GM21447 (cell line): ENCODE data around the gene PDSS2.
"Not testable (repeated sequence)": the region's sequence is repeated elsewhere in the genome, so short reads cannot be mapped to it uniquely, and the experiment has no call there.

Experiments
- ATAC-seq: cut with Tn5 transposase; IDR thresholded peaks from one replicate; pipeline ENCODE4 v1.9.1; 2021; ENCODE audit not compliant: unreplicated experiment

PDSS2 gene

GRCh38 chr6:107230448-107230847 lies 228.9 kb downstream of the PDSS2 start:
- ATAC-seq = no peak

GRCh38 chr6:107230024-107230423 lies 229.3 kb downstream of the PDSS2 start:
- ATAC-seq = no peak

- ATAC-seq = no peak
These were observed 230.6 kb downstream of the PDSS2 start for GRCh38 chr6:107228754-107229153.

GRCh38 chr6:107221519-107221918 lies 237.8 kb downstream of the PDSS2 start:
- no peak for ATAC-seq

- no peak for ATAC-seq
These were observed 239.5 kb downstream of the PDSS2 start for GRCh38 chr6:107219851-107220250.

- ATAC-seq = no peak
These were observed 241.2 kb downstream of the PDSS2 start for GRCh38 chr6:107218142-107218541.

GRCh38 chr6:107217248-107217647 lies 242.1 kb downstream of the PDSS2 start:
- no peak for ATAC-seq

- no peak for ATAC-seq
These were observed 243.0 kb downstream of the PDSS2 start for GRCh38 chr6:107216197-107216933.

- ATAC-seq = no peak
These were observed 244.0 kb downstream of the PDSS2 start for GRCh38 chr6:107215334-107215733.

GRCh38 chr6:107214655-107215054 lies 244.7 kb downstream of the PDSS2 start:
- ATAC-seq = no peak

GRCh38 chr6:107209406-107210305 lies 249.7 kb downstream of the PDSS2 start:
- ATAC-seq = no peak

GRCh38 chr6:107207251-107207873 lies 252.0 kb downstream of the PDSS2 start:
- no peak for ATAC-seq

GRCh38 chr6:107205058-107205998 lies 254.0 kb downstream of the PDSS2 start:
- no peak for ATAC-seq

GRCh38 chr6:107202876-107203468 lies 256.4 kb downstream of the PDSS2 start:
- ATAC-seq = no peak

GRCh38 chr6:107198631-107199416 lies 260.5 kb downstream of the PDSS2 start:
- ATAC-seq = no peak

- no peak for ATAC-seq
These were observed 263.2 kb downstream of the PDSS2 start for GRCh38 chr6:107196152-107196551.

GRCh38 chr6:107194723-107195122 lies 264.6 kb downstream of the PDSS2 start:
- not testable (repeated sequence) for ATAC-seq

GRCh38 chr6:107192830-107193229 lies 266.5 kb downstream of the PDSS2 start:
- no peak for ATAC-seq

GRCh38 chr6:107187630-107188029 lies 271.7 kb downstream of the PDSS2 start:
- no peak for ATAC-seq
